NCI-H748 (cell line): ENCODE data around the gene SLC16A8.
"Not testable (repeated sequence)": the region's sequence is repeated elsewhere in the genome, so short reads cannot be mapped to it uniquely, and the experiment has no call there.

Source experiments
- DNase-seq: peaks from one replicate; lab custom pipeline; 2025; ENCODE audit not compliant: unreplicated experiment; lab: John Stamatoyannopoulos, UW

SLC16A8 gene, protein sequence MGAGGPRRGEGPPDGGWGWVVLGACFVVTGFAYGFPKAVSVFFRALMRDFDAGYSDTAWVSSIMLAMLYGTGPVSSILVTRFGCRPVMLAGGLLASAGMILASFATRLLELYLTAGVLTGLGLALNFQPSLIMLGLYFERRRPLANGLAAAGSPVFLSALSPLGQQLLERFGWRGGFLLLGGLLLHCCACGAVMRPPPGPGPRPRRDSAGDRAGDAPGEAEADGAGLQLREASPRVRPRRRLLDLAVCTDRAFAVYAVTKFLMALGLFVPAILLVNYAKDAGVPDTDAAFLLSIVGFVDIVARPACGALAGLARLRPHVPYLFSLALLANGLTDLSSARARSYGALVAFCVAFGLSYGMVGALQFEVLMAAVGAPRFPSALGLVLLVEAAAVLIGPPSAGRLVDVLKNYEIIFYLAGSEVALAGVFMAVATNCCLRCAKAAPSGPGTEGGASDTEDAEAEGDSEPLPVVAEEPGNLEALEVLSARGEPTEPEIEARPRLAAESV

DNA sequence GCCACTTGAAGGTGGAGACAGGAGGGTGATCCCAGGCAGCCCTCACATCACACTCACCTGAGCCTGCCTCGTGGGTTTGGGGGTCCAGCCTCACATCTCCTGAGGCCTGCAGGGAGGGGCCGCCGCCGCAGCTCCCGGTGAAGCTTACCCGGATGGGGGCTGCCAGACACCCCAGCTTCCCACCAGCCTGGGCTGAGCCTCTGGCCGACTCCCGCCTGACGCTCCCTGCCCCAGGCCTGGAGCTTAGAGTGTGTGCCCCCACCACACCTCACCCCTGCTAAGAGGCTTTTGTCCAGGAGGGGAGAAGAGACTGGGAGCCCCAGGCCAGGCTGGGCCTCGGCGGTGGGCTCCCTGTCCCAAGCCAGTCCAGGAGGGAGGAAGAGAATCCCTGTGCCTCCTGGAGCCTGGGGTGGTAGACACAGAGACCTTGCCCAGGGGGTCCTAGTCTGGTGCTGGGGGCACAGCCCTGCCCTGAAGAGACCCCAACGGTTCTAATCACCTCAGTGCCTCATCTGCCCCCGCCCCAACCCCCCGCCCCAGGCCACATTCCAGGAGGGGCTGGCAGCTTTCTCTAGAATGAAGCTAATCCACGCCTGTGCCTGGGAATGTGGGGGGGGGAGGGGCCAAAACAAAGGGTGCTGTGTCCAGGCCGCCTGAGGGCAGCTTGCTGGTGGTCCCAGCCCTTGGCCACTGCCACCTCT, at the start of gene SLC16A8:
TSS of gene SLC16A8 (minus strand) at position 254 of the 701 bp plus-strand sequence. CDS start 1,311 bp downstream, outside the sequence.
- DNase-seq = no peak

DNA sequence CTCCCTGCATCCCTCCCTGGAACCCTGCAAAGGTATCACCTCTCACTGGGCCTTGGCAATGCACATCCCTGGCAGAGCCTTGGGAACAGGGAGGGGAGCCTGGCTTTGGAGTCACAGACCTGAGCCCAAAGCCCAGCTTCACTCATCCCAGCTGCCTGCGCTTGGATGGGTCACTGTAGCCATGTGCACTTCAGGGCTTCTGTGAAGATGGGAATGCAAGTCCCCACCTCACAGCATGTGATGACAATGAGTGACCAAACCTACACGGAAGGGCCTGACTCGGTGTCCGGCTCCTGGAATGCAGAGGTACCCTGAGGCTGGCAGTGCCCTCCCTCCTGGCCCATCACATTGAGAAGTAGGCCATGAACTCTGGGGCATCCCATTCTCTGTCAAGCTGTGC, 49.3 kb upstream of the SLC16A8 start:
- DNase-seq = no peak

DNA sequence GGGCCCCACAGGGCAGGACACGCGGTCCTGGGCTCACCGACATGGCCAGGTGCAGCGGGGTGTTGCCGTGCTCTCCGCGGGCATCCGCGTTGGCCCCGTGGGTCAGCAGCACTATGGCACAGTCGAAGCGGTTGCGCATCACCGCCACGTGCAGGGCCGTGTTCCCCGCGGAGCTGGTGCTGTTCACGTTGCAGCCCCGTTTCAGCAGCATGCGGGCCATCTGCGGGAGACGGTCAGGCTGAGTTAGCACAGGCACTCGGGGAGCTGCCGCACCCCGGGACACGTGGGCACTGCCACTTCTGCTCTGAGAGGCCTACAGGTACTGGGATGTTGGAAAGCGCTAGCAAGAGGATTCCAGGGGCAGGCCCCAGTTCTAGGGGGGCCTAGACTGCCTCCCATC, 48.8 kb upstream of the SLC16A8 start:
- no peak for DNase-seq

DNA sequence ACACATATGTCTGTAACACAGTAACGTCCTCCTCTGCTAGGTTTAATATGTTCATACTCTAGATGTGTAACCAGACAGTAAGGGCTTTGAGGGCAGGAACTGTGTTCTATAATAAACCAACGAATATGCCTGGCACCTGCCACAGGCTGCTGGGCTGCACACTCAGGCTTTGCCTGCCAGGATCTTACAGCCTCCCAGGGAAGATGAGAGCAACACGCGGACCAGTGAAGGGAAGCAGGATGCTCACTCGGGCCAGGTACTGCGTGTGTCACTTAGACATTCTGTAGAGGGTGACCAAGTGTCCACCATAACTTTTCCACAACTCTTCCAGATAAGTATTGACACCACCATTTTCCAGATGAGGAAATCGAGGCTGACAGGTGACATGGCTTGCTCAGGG, 48.2 kb upstream of the SLC16A8 start:
- DNase-seq = no peak

DNA sequence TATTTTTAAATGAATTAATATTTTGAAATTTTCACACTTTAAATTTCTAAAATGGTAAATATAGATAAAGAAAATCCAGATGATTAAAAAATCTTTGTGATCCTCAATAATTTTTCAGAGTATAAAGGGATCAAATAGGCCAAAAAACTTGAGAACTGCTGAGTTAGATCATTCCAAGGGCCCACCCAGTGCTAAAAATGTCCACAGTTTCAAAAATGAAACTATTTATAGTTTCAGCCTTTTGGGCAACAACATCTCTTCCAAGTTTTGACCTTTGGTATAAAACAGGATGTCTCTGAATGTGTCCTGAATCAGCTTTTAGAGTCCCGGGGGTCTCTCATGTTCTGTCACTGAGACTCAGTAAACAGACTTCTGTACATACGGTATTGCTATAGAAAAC, 47.4 kb upstream of the SLC16A8 start:
- DNase-seq = no peak

DNA sequence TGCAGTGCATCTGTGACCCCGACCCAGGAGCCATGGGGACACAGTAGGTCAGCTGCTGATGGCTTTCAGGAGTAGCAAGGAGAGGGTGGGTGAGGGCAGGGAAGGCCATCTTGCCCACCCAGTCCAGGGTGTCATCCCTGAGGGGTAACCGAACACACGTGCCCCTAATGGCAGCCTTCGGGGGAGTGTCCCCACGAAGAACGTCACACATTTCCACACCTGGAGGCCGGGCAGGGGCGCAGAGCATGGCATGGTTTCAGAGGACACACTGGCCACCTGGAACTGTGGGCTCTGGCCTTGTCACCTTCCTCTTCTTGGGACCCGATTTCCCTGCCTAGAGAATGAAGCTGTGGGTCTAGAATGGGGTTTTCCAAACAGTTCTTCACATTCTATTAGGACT, 45.9 kb upstream of the SLC16A8 start:
- DNase-seq = no peak

DNA sequence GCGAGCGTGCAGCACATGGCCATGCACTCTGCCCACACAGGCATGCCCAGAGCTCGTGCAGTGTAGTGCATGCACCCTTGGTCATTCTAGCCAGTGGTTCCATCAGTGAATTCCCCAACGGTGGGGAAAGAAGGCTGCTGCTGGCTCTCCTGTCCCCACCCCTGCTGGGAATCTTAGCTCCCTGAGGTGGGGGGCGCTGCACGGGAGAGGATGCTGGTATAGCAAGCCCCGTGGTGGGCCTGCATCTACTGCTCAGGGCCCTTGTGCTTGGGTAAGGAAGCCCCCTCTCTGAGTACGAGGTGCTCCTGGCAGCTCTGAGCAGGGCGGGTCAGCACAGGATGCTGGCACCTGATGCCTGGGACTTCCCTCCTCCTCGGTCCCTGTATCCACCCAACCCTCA, 45.0 kb upstream of the SLC16A8 start:
- DNase-seq = no peak

DNA sequence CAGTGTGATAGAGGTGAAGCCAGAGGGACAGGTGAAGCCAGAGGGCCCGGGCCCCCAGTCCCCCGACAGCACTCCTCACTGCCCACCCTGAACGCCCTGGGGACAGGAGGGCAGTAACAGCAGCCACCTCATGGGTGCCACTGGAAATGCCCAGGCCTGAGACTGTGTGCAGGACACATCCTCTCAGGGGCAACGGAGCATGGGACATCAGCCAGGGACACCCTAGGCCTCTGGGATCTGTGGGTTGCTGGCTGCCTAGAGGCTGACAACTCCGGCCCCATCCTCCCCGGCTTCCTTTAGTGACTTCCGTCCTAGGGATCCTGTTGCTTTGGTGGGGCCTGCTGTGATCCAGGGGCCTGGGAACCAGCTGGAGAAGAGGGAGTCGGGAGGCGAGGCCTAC, 43.9 kb upstream of the SLC16A8 start:
- DNase-seq = no peak

DNA sequence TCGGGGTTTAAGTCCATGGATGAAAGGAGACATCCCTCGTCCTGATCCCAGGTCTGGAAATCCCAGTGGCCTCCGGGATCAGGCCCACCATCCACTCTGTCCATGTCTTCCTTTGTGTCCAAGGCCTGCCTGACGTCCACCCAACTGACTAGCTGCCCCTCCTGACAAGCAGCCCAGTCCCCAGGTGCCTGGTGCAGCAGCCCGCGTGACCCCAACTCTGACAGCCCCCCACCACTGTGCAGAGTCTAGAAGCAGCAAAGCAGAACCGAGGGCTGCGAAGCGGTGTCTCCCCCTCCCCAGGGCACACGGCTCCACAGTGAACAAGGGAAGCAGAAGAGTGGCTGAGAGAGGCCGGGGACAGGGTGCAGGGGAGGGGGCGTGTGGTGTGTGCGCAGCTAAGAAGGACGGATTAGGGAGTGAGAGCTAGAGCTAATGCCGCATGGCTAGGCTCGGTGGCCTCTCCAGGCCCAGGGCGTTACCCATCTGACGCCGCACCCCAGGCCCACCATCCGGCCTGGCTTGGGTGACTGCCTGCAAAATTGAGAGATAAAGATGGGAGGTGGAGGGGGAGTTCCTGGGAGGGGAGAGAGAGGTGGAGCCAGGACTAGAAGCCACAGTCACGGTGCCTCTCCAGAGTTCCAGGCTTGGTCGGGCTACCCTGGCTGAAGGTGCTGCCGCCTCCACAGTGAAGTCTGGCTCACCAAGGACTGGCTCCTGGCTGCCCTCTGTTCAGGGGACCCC, 43.1 kb upstream of the SLC16A8 start:
- DNase-seq = no peak

DNA sequence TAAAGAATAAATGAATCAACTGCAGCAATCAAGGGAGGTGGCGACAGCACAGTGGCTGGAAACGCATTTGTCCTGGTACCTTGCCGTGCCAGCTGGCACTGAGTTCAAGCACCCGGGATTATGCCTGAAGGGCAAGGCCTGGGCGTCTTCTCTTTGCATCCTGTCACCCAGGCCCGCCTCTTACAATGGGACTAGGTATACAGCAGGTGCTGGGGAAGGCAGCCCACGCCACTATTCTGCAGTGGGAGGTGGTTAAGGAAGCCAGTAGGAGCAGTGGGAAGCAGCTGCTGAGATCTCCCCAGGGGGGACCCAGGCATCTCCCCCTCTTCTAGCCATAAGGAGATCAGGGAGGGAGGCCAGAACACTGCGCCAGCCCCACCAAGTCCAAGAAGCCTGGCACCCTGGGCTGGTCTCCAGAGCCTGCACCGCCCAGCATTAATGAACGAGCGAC, 41.8 kb upstream of the SLC16A8 start:
- DNase-seq = no peak

DNA sequence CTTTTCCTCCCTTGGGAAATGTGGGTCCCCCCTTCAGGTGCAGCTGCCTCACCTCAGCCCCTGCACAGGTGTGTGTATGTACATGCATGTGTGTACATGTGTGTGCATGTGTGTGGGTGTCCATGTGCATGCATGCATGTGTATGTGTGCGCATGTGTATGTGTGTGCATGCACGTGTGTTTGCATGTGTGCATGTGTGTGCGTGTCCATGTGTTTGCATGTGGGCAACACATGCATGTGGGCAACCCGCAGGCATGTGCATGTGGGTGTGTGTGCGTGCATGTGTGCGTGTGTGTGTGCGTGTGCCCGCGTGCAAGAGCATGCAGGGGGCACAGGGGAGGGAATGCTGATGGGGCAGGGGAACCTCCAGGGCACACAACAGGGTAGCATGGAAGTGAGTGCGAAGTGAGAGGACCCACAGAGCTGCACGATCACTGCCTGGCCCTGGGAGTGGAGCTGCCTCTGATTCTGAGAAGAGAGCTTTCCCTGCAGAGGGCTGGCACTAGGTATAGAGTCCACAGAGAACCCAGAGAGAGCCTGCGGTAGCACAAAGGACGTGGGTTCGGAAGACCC, 41.1 kb upstream of the SLC16A8 start:
- no peak for DNase-seq

DNA sequence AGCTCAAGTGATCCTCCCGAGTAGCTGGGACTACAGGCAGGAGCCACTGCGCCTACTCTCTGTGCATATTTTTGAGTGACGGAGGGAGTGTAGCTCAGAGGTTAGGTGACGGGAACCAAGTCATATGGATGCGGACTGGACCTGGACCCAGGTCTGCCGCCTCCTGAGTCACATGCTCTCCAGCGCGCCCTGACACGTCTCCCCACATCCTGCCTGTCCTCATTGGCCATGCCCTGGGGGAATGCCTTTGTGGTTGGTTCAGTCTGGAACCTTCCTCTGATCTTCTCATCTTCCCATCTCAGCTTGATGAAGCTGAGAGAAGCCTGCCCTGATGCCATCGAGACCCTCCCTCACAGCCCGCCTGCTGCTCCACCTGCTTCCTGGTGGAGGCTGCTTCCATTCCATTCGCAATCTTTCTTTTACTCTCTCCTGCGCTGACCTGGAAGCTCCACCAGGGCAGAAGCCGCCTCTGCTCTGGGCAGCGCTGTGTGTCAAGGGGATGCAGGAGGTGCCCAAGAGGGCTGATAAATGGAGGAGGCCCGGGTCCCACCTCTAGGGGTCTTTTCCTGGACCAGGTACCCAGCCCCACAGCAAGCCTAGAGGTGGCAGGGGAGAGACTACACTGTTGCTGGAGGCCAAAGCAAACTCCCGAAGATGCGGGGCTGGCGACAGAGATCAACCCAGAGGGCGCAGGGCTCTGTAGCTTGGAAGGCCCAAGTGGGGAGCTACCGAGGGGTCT, 40.4 kb upstream of the SLC16A8 start:
- DNase-seq = no peak

DNA sequence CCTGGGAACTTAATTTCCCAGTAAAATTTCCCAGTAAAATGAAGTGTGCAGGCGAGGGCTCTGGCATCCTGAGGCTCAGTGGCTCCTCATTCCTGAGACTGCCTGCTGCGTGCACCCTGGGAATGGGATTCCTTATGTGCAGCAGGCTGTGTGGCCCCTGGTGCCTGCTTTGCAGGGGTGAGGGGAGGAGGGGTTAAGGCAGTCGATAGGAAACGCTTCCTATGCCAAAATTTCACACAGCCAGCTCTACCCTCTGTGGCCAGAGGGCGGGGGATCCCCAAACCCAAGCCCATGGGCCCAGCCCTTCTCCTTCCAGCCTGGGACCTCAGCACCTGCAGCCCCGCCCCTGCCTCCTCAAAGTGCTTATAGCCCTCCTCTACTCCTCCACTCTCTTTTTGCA, 38.6 kb upstream of the SLC16A8 start:
- no peak for DNase-seq

DNA sequence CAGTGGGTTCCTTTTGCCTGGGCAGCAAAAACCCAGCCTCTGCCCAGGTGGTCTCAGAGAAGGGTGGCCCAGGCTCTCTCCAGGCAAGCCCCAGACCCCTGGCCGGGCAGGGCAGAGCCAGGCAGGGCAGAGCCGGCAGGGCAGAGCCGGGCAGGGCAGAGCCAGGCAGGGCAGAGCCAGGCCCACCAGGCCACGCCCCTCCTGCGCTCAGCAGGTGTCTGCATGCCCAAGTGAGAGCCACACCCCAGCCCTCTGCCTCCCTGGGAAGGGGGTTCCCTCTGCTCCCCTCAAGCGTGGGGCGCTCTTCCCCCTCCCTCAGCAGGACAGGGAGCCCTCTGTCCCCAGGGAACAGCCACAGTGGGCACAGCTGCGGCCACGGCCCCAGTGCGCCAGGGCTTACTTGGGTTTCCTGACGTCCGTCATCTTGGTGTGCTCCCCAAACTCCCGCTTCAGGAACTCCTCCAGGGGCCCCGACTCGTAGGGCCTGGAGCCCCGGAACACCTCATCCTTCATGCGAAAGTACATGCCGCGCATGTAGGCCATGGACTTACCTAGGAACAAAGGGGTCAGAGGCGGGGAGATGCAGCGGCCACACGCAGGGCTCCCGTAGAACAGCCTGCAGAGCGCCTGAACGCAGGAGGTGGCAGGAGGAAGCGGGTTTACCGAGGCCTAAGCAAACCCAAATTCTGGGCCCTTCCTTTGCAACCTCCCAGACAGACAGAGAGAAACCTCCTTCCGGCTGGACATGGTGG, 36.6 kb upstream of the SLC16A8 start:
- no peak for DNase-seq

DNA sequence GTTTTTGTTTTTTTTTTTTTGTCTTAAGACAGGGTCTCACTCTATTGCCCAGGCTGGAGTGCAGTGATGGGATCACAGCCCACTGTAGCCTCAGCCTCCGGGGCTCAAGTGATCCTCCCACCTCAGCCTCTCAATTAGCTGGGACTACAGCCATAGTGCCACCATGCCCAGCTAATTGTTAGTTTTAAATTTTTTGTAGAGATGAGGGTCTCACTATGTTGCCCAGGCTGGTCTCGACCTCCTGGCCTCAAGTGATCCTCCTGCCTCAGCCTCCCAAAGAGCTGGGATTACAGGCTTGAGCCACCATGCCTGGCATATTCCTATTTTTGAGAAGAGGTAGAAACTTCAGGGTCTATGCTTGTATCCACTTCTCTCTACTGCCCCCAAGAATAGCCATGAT, 34.8 kb upstream of the SLC16A8 start:
- not testable (repeated sequence) for DNase-seq

DNA sequence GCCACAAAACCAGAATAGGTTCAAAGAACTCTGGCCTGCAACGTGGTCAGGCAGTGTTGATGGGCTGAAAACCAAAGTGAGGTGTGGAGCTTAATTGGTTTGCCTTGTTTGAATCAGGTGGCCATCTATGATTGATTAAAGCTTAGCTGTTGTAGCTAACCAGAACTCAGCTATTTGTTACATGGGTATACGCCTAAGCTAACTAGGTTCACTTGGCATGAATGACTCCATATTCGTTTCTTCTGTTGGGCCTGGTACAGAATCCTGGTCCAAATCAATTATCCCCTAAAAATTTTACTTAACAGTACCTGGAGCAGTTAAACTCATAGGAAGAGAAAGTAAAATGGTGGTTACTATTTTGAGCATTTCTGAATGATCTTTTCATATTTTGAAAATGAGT, 34.2 kb upstream of the SLC16A8 start:
- no peak for DNase-seq

DNA sequence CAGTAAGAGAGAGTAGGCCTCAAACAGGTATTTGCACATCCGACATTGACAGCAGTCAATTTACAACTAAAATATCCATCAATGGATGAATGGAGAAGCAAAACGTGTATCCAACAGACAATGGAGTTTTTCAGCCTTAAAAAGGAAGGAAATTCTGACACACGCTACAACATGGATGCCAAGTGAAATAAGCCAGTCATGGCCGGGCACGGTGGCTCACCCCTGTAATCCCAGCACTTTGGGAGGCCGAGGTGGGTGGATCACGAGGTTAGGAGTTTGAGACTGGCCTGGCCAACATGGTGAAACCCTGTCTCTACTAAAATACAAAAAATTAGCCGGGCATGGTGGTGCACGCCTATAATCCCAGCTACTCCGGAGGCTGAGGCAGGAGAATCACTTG, 33.6 kb upstream of the SLC16A8 start:
- not testable (repeated sequence) for DNase-seq

DNA sequence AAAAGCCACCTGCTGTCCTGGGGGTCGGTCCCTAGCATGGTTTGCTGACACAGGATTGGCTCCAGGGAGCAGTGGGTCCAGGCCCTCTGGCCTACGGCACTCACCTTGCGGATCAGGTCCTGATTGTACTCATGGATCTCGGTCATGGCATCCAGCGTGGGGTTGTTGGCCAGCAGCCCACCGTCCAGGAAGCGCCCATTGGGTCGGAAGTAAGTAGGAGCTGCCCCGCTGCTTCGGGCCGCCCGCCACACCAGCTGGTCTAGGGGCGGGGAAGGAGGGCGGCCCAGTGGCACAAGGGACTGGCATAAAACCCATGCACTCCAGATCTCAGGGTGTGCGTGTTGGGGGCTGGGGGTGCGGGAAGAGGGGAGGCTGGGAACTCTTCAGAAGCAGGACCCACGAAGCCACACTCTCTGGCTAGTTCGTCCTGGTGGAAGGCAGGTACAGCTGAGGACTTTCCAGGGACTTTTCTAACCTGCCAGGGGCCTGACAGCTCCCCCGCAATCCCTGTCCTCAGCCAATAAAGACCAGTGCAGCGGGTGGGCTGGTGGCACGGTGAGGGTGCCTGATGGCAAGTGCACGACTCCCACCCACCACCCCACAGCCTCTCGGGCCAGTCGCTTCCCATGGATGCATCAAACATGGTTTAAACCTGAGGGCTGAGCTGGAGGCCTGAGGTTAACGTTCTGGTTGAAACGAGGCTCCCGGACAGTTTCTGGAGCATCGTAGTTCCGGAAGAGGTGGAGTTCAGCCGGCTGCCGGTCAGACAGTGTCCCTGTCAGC, 31.6 kb upstream of the SLC16A8 start:
- no peak for DNase-seq
